OCI-LY1 (cell line): ENCODE measurements around the gene ETS2.

ENCODE experiments used
- H2AFZ ChIP-seq: fragments of 200-600 bp; sonication (generic), shearing (Covaris generic); 2 replicates; pipeline ENCODE4 v1.6.0; 2014; ENCODE audit warnings: antibody characterized with exemption, mild to moderate bottlenecking, low read length
- H3F3A ChIP-seq: fragments of 200-600 bp; sonication (generic), shearing (Covaris generic); 2 replicates; pipeline ENCODE4 v1.6.0; 2014; ENCODE audit warnings: mild to moderate bottlenecking, antibody characterized with exemption, low read length, moderate library complexity; ENCODE audit not compliant: insufficient read depth
- H3K27ac ChIP-seq: fragments of 200-600 bp; sonication (generic); 2 replicates; pipeline ENCODE4 v1.5.1; 2014; ENCODE audit warnings: low read length, mixed run types, mild to moderate bottlenecking, low read depth; ENCODE audit not compliant: poor library complexity, severe bottlenecking
- H3K27me3 ChIP-seq: fragments of 200-600 bp; sonication (generic); 2 replicates; pipeline ENCODE4 v1.6.0; 2014; ENCODE audit warnings: antibody characterized with exemption, mild to moderate bottlenecking, low read length, moderate library complexity; ENCODE audit not compliant: insufficient read depth
- H3K36me3 ChIP-seq: fragments of 200-600 bp; sonication (generic); 2 replicates; pipeline ENCODE4 v1.6.1; 2014; ENCODE audit warnings: mild to moderate bottlenecking, antibody characterized with exemption, low read length, moderate library complexity, mixed read lengths; ENCODE audit not compliant: insufficient read depth
- H3K4me1 ChIP-seq: fragments of 200-600 bp; sonication (generic); 2 replicates; pipeline ENCODE4 v1.5.1; 2014; ENCODE audit warnings: mild to moderate bottlenecking, low read length, moderate library complexity; ENCODE audit not compliant: insufficient read depth, severe bottlenecking
- H3K4me2 ChIP-seq: fragments of 200-600 bp; sonication (generic), shearing (Covaris generic); 2 replicates; pipeline ENCODE4 v1.6.1; 2014; ENCODE audit warnings: low read length
- H3K4me3 ChIP-seq: fragments of 200-600 bp; sonication (generic); 2 replicates; pipeline ENCODE4 v1.5.1; 2014; ENCODE audit warnings: low read length, low read depth, mild to moderate bottlenecking, mixed read lengths; ENCODE audit not compliant: poor library complexity, severe bottlenecking
- H3K79me2 ChIP-seq: fragments of 200-600 bp; shearing (Covaris generic); 2 replicates; pipeline ENCODE4 v1.6.1; 2016; ENCODE audit warnings: mixed run types, low read length, mixed read lengths; ENCODE audit not compliant: insufficient read depth
- H3K9ac ChIP-seq: fragments of 200-600 bp; sonication (generic), shearing (Covaris generic); 2 replicates; pipeline ENCODE4 v1.6.1; 2014; ENCODE audit warnings: mild to moderate bottlenecking, low read length, mixed read lengths
- H3K9me2 ChIP-seq: fragments of 200-600 bp; sonication (generic), shearing (Covaris generic); 2 replicates; pipeline ENCODE4 v1.6.1; 2014; ENCODE audit warnings: low read depth, mild to moderate bottlenecking, low read length, mixed read lengths
- H3K9me3 ChIP-seq: fragments of 200-600 bp; shearing (Covaris generic); 2 replicates; pipeline ENCODE4 v1.6.1; 2014; ENCODE audit warnings: low read length, mixed read lengths
- H4K20me1 ChIP-seq: fragments of 200-600 bp; sonication (generic), shearing (Covaris generic); 2 replicates; pipeline ENCODE4 v1.6.0; 2016; ENCODE audit warnings: mild to moderate bottlenecking, low read length; ENCODE audit not compliant: insufficient read depth
- CTCF ChIP-seq: fragments of 200-600 bp; sonication (generic), shearing (Covaris generic); IDR thresholded peaks from 2 replicates; pipeline ENCODE4 v1.5.1; 2017; ENCODE audit warnings: mild to moderate bottlenecking, antibody characterized with exemption, low read length, moderate library complexity, mixed read lengths
- EZH2 ChIP-seq: fragments of 200-600 bp; sonication (generic), shearing (Covaris generic); IDR thresholded peaks from 2 replicates; pipeline ENCODE4 v1.8.0; 2017; ENCODE audit warnings: borderline replicate concordance, mixed run types, mild to moderate bottlenecking, antibody characterized with exemption, low read length, moderate library complexity, mixed read lengths

ETS2 gene

GRCh38 chr21:38796424-38796823, 9.3 kb upstream of the ETS2 start:
- Histone ChIP-seq H3K4me1 (no peaks in the 10 kb centered on the region), H3K27ac (no peak overlapping the region), H3K4me3 (no peak overlapping the region), H4K20me1 (no peaks in the 10 kb centered on the region), H3K27me3 (no peaks in the 10 kb centered on the region), H3K36me3 (no peaks in the 10 kb centered on the region; the same call in 1 of the 2 replicates), H2AFZ (no peak overlapping the region), H3K79me2 (no peaks in the 10 kb centered on the region), H3K9me3 (no peaks in the 10 kb centered on the region; the same call in 1 of the 2 replicates), H3K9ac (no peak overlapping the region), H3K4me2 (no peak overlapping the region), H3K9me2 (no peaks in the 10 kb centered on the region), H3F3A (no peaks in the 10 kb centered on the region)
- TF ChIP-seq CTCF (peak; percentile 19; the same call in 1 of the 2 replicates), EZH2 (no peak)

DNA sequence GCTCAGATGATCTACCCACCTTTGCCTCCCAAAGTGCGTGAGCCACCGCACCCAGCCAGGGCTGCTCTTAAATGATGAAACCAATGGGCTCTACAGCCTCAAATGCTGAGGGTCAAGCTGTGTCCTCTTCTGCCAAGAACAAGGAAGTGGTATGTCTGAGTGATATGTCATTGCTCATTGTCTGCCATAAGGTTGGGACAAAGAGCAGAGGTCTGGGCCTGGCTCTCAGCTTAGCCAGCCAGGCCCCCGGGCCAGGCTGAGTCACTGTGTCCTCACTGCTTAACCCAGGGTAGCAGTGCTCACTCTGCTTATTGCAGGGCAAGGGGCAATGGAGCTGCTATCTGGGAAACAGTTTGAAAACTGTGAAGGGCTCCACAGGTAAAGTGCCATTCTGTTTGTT, 8.3 kb upstream of the ETS2 start:
- Histone ChIP-seq H3K27me3 (no peaks in the 10 kb centered on the region), H3K9ac (no peak overlapping the region), H2AFZ (no peak overlapping the region), H3K4me3 (no peak overlapping the region), H3K79me2 (no peaks in the 10 kb centered on the region), H3F3A (no peaks in the 10 kb centered on the region), H3K4me2 (no peak overlapping the region), H3K9me2 (no peaks in the 10 kb centered on the region), H4K20me1 (no peaks in the 10 kb centered on the region), H3K27ac (no peak overlapping the region), H3K9me3 (no peaks in the 10 kb centered on the region; the same call in 1 of the 2 replicates), H3K36me3 (no peaks in the 10 kb centered on the region; the same call in 1 of the 2 replicates), H3K4me1 (no peaks in the 10 kb centered on the region)
- no peak for TF ChIP-seq CTCF
- TF ChIP-seq EZH2: no peak

DNA sequence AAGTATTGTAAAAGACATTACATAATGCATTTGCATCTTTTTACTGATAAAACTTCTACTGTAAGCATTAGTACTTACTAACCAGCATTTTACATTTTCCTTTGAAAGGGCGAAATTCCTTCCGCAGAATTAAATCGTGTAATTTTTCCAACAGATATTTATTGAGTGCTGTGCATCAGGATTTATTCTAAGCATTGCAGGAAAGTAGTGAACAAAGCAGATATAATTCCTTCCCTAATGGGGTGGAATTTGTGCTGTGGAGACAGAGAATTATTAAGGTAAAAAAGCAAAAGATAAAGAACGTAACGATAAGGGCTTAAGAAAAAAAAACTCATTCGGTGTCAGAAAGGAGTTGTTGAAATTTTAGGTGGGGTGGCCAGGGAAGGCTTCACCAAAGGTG, 7.6 kb upstream of the ETS2 start:
- no peak overlapping the region for H2AFZ ChIP-seq
- no peak overlapping the region for H3K4me2 ChIP-seq
- TF ChIP-seq EZH2 (no peak), CTCF (no peak)
- no peaks in the 10 kb centered on the region for H3K9me2 ChIP-seq
- no peaks in the 10 kb centered on the region; the same call in 1 of the 2 replicates for H3K36me3 ChIP-seq
- H3K9me3 ChIP-seq: no peaks in the 10 kb centered on the region; the same call in 1 of the 2 replicates
- no peaks in the 10 kb centered on the region for H3F3A ChIP-seq
- no peak overlapping the region for H3K27ac ChIP-seq
- no peak overlapping the region for H3K4me3 ChIP-seq
- H3K4me1 ChIP-seq: no peaks in the 10 kb centered on the region
- no peak overlapping the region for H3K9ac ChIP-seq
- H3K79me2 ChIP-seq: no peaks in the 10 kb centered on the region
- H3K27me3 ChIP-seq: no peaks in the 10 kb centered on the region
- no peaks in the 10 kb centered on the region for H4K20me1 ChIP-seq
